C4-2B (cell line): ENCODE results near the gene MSGN1.

Experiments used
- CTCF ChIP-seq: fragments of 450-650 bp; conservative IDR thresholded peaks from 2 replicates; pipeline ENCODE4 v1.5.1; 2017; ENCODE audit warnings: mild to moderate bottlenecking
- ZFX ChIP-seq: fragments of 450-650 bp; IDR thresholded peaks from 2 replicates; pipeline ENCODE4 v1.6.1; 2017

GRCh38 chr2:17864676-17865075 lies 48.4 kb downstream of the MSGN1 start:
- no peak for TF ChIP-seq ZFX
- no peak for TF ChIP-seq CTCF
